GM19043 (cell line): Measurements from ENCODE around the gene PLA2G12B.
"Not testable (repeated sequence)": the region's sequence is repeated elsewhere in the genome, so short reads cannot be mapped to it uniquely, and the experiment has no call there.

Source experiments
- ATAC-seq: cut with Tn5 transposase; IDR thresholded peaks from one replicate; pipeline ENCODE4 v1.9.1; 2021; ENCODE audit warnings: low read depth; ENCODE audit not compliant: unreplicated experiment

PLA2G12B gene

DNA sequence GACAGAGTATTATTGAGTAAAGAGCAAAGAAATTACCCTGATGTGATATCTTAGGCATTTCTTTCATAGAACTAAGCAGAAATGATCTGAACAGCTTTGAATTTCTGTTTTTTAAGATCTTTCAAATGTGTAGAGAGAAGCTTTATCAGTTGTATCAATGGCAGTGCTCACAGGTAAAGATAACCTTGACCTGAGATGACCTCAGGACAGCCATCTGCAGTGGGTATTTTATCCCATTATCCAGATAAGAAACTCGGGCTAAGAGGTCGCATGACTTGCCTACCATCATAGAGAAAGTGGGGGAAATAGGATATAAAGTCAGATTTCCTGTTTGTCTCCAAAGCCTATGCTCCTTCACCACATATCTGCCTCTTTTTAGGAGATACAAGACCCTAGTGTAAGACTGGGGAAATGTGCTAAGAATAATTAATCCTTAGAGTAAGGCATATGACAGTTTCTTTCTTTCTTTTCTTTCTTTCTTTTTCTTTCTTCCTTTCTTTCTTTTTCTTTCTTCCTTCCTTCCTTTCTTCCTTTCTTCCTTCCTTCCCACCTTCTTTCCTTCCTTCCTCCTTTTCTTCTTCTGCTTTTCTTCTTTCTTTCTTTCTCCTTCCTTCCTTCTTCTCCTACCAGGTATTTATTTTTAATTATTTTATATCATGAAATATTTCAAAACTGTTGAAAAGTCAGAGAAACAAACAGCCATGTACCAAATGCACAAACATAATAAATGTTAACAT lies 10.9 kb downstream of the PLA2G12B start:
- no peak for ATAC-seq

GRCh38 chr10:72935361-72935760 lies 19.2 kb downstream of the PLA2G12B start:
- ATAC-seq, result no peak

GRCh38 chr10:72932259-72933015 lies 22.2 kb downstream of the PLA2G12B start:
- ATAC-seq, result no peak

DNA sequence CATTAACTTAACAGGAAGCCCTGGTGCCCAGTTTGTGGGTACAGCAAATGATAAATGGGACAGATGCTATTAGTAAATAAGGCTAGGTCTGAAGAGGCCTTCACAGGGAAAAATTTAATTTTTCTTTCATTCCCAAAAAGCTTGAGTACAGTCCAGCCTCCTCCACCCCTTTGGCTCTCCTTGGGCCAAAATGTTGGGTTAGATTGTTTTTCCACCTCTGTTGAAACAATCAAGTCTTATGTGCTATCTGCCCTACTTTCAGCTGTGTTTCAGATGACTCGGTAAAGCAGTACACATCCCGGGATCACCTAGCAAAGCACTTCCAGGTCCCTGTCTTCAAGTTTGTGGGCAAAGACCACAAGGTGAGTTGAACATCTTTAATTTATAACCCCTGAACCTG lies 24.3 kb downstream of the PLA2G12B start:
- ATAC-seq, result no peak

GRCh38 chr10:72928798-72929197 lies 25.8 kb downstream of the PLA2G12B start:
- ATAC-seq, result no peak

DNA sequence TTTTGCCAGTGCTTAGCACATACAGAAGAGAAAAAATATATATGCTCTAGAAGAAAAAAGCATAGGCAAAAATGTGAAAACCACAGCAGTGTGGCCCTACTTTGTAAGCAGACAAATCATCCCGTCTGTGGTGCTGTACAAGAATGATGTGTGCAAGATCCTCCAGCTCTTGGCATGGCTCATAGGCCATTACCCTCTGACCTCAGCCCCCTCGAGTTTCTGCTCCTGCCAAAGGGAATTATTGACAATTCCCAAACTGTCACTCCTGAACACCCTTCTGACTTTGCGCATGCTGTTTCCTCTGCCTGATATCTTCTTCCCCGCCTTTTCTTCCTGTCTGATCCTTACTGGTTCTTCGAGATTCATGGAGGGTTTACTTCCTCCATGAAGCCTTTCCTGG lies 27.1 kb downstream of the PLA2G12B start:
- ATAC-seq, result no peak

DNA sequence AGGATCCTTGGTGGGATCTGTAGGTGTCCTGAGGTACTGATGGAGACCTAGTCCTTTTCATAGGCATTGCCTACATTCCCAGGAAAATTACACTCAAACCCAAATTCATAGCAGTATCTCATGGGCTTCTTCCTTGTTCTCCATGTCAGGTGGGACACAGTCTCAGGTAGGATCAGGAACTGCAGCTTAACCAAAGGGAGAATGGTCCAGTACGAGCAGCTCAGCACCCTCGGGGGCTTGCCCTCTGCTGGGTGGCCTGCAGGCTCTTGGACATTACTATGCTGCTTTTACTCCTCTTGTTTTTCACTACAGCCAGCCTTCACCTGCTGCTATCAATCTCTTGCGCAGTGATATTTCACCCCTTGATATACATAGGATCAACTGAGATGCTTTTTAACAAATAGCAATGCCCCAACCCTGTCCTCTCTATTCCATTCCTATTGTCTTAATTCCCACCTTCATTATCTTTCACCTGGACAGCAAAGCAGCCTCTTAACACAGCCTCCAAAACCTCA lies 28.6 kb downstream of the PLA2G12B start:
- ATAC-seq, result no peak

GRCh38 chr10:72924351-72924750 lies 30.3 kb downstream of the PLA2G12B start:
- no peak for ATAC-seq

GRCh38 chr10:72921147-72921683 lies 33.4 kb downstream of the PLA2G12B start:
- ATAC-seq, result not testable (repeated sequence)

DNA sequence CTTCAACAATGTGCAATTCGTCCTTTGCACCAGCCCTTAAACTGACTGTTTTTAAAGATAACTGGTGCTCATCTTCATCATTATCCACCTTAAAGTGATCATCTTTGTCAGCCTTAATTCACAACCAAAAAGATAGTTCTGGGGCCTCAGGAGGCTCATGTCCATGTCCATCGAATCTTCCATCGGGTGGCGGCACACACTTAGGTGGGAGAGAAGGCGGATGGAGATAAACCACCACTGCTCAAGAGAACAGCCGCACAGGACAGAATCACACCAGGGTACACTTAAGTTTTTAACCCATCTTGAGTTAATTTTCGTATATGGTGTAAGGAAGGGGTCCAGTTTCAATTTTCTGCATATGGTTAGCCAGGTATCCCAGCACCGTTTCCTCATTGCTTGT lies 36.3 kb downstream of the PLA2G12B start:
- no peak for ATAC-seq

GRCh38 chr10:72917803-72918332 lies 36.7 kb downstream of the PLA2G12B start:
- ATAC-seq, result not testable (repeated sequence)

DNA sequence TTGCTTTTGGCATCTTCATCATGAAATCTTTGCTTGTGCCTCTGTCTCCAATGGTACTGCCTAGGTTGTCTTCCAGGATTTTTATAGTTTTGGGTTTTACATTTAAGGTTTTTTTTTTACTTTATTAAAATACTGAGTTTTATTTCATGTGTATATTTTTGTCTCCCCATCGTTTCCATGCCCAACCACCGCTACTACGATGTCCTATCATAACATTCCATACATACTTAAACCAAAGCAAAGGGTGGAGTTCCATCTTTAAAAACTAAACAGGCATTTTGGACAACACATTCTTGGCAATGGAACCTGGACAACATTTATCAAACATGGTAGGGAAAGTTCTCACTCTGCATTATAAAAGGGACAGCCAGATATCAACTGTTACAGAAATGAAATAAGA lies 37.4 kb downstream of the PLA2G12B start:
- ATAC-seq, result not testable (repeated sequence)

- no peak for ATAC-seq
These were observed 41.3 kb downstream of the PLA2G12B start for GRCh38 chr10:72913287-72913686.

DNA sequence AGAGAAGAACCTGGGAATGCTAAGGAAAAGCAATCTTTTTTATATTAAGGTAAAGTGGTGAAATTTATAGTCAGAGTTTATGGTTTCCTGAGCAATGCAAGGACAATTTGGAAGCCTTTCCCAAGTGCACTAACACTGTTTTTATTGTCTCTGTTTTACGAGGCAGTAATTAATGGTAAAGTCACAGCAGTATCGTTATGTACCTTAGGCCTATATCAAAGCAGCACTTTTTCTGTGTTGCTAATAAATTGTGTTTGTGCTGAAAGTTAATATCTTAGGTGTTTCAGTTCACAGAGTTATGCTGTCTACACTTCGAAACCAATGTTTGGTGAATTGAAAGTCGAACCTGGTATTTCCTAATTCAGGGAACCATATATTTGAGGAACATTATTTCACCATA lies 41.9 kb downstream of the PLA2G12B start:
- no peak for ATAC-seq

GRCh38 chr10:72911758-72912157 lies 42.8 kb downstream of the PLA2G12B start:
- no peak for ATAC-seq

DNA sequence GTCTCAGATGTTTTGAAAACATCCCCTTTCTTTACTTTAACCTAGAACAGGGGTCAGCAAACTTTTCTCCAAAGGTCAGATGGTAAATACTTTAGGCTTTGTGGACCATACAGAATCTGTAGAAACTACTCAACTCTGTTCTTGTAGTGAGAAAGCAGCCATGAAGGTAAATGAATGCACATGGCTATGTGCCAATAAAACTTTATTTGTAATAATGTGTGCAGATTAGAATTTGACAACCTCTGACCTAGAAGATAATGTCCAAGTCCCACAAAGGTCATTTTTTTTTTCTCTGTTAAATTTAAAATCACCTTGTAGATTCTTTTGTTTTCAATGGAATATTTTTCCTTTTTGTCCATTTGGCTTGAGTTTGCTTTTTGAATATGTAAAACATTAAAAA lies 43.9 kb downstream of the PLA2G12B start:
- ATAC-seq, result no peak

DNA sequence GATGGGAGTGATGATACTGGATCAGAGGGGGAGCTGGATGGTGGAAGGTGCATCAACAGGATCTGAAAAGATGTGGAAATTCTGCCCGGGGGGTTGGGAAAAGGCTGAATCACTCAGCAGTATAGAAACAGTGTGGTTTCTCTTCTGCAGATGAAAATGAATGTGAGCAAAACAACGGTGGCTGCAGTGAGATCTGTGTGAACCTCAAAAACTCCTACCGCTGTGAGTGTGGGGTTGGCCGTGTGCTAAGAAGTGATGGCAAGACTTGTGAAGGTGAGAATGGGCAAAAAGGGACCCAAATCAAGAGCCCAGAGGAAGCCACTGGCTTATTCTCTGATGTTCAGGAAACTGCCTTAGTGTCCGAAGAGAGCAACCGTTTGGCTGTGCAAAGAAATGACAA lies 48.2 kb downstream of the PLA2G12B start:
- ATAC-seq, result no peak

DNA sequence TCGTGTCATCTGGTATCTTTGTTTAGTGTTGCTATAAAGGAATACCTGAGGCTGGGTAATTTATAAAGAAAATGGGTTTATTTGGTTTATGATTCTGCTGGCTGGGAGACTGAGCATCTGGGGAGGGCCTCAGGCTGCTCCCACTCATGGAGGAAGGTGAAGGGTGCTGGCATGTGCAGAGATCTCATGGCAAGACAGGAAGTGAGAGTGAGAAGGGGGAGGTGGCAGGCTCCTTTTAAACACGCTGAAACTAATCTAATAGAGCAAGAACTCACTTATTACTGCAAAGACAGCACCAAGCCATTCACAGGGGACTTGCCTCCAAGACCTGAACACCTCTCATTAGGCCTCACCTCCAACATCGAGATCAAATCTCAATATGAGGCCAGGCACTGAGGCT lies 49.8 kb downstream of the PLA2G12B start:
- no peak for ATAC-seq

DNA sequence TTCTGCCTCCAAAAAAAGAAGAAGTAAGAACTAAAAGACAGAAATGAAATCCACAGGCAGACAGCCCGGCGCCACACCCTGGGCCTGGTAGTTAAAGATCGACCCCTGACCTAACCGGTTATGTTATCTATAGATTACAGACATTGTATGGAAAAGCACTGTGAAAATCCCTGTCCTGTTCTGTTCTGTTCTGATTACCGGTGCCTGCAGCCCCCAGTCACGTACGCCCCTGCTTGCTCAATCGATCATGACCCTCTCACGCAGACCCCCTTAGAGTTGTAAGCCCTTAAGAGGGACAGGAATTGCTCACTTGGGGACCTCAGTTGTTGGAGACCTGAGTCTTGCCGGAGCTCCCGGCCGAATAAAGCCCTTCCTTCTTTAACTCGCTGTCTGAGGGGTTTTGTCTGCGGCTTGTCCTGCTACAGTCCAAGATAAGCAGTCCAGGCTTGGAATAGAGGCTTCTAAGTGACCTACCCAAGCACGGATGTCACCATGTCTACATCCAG lies 50.6 kb downstream of the PLA2G12B start:
- ATAC-seq, result not testable (repeated sequence)

DNA sequence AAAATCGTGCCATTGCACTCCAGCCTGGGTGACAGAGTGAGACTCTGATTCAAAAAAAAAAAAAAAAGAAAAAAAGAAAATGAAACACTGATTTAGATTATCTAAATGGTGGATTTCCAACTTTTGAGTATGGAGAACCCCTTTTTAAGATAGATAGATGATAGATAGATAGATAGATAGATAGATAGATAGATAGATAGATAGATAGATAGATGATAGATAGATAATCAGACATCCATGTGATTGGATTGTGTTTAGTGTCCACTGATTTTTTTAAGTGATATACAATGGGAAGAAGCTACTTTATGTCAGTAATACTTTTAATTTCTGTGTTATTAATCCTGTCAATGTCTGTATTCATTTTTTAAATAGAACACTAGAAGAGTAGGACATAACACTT lies 55.1 kb downstream of the PLA2G12B start:
- no peak for ATAC-seq

DNA sequence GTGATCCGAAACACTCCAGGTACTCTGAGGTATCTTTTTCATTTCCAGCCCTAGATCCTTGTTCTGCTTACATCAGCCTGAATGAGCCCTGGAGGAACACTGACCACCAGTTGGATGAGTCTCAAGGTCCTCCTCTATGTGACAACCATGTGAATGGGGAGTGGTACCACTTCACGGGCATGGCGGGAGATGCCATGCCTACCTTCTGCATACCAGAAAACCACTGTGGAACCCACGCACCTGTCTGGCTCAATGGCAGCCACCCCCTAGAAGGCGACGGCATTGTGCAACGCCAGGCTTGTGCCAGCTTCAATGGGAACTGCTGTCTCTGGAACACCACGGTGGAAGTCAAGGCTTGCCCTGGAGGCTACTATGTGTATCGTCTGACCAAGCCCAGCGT lies 56.0 kb downstream of the PLA2G12B start:
- no peak for ATAC-seq
